ENCODE data around the gene SLC18A3. TPM values are rescaled to one million over a fixed set of nuclear protein-coding genes. Genes with fewer than 3 reads are reported as not detected.

SLC18A3 gene
- total RNA-seq, 1 experiment from 2014 or later: not detected

GRCh38 chr10:49624629-49625028 is 14.5 kb downstream of the SLC18A3 start:
- H4K20me1 ChIP-seq (ENCODE audit: insufficient read depth): no peaks in the 10 kb centered on the region
- no peak overlapping the region for H3K27ac ChIP-seq (ENCODE audit: low read depth, low read length)
- CTCF ChIA-PET: no interaction called here
- H3K4me1 ChIP-seq (ENCODE audit: control insufficient read depth in 1 of 2, insufficient read depth in 2 of 2, low read length in 2 of 2): no peaks in the 10 kb centered on the region
- H3K36me3 ChIP-seq (ENCODE audit: control insufficient read depth in 1 of 2, insufficient read depth in 2 of 2, low read length in 2 of 2): no peaks in the 10 kb centered on the region
- TF ChIP-seq SP1 (IDR thresholded peaks at IDR 0.05; ENCODE audit: low read depth) (no peak), CBX3 (IDR thresholded peaks at IDR 0.05; ENCODE audit: low read depth) (no peak), MAX (IDR thresholded peaks at IDR 0.05) (no peak), POLR2AphosphoS5 (IDR thresholded peaks at IDR 0.05; ENCODE audit: low read depth, low read length) (no peak)
- H3K79me2 ChIP-seq (ENCODE audit: insufficient read depth, low read length): no peaks in the 10 kb centered on the region
- no peak overlapping the region for H3K4me2 ChIP-seq (ENCODE audit: low read length)
- H3K9me3 ChIP-seq (ENCODE audit: control insufficient read depth in 1 of 2, insufficient read depth in 1 of 2, low read depth in 1 of 2, low read length in 2 of 2): no peaks in the 10 kb centered on the region
- H3K27me3 ChIP-seq (ENCODE audit: insufficient read depth, low read length): no peaks in the 10 kb centered on the region; the same call in 1 of the 2 replicates
- no peak overlapping the region for H2AFZ ChIP-seq (ENCODE audit: low read depth, low read length, poor library complexity, severe bottlenecking)
- RAD21 ChIA-PET (ENCODE audit: low non-redundant PET in 1 of 2, low total read pairs in 2 of 2, uncharacterized antibody in 2 of 2, unreplicated experiment in 2 of 2): no interaction called here
- DNase-seq (ENCODE audit: low read depth, low spot score): no peak
- ATAC-seq: no peak
- no peak overlapping the region for H3K9ac ChIP-seq (ENCODE audit: low read length)
- H3K4me3 ChIP-seq (replicated peaks in 1 of 2; ENCODE audit: low read depth in 1 of 2, low read length in 2 of 2): no peak overlapping the region
- POLR2A ChIA-PET: no interaction called here
- H3K9me2 ChIP-seq (ENCODE audit: insufficient read depth): no peaks in the 10 kb centered on the region
- no TSS peak for BruUV-seq (replicated peaks)
- intact Hi-C loops (cut with micrococcal nuclease): no loop called here

GRCh38 chr10:49625411-49625810 is 15.3 kb downstream of the SLC18A3 start:
- H3K9me2 ChIP-seq (ENCODE audit: insufficient read depth): no peaks in the 10 kb centered on the region
- ATAC-seq (no peak), DNase-seq (ENCODE audit: low read depth, low spot score) (no peak)
- H4K20me1 ChIP-seq (ENCODE audit: insufficient read depth): no peaks in the 10 kb centered on the region
- H3K36me3 ChIP-seq (ENCODE audit: control insufficient read depth in 1 of 2, insufficient read depth in 2 of 2, low read length in 2 of 2): no peaks in the 10 kb centered on the region
- H3K9ac ChIP-seq (ENCODE audit: low read length): no peak overlapping the region
- H3K27me3 ChIP-seq (ENCODE audit: insufficient read depth, low read length): no peaks in the 10 kb centered on the region
- H3K9me3 ChIP-seq (ENCODE audit: control insufficient read depth in 1 of 2, insufficient read depth in 1 of 2, low read depth in 1 of 2, low read length in 2 of 2): no peaks in the 10 kb centered on the region
- H3K4me1 ChIP-seq (ENCODE audit: control insufficient read depth in 1 of 2, insufficient read depth in 2 of 2, low read length in 2 of 2): no peaks in the 10 kb centered on the region
- H3K4me2 ChIP-seq (ENCODE audit: low read length): no peak overlapping the region
- TF ChIP-seq ZNF274 (IDR thresholded peaks at IDR 0.05; ENCODE audit: low read depth, low read length) (no peak), EZH2phosphoT487 (IDR thresholded peaks at IDR 0.05; ENCODE audit: borderline replicate concordance) (no peak), SP1 (IDR thresholded peaks at IDR 0.05; ENCODE audit: low read depth) (no peak), CEBPB (IDR thresholded peaks at IDR 0.05; ENCODE audit: low read depth) (no peak), REST (IDR thresholded peaks at IDR 0.05; ENCODE audit: low read depth) (no peak), ZBTB33 (IDR thresholded peaks at IDR 0.05; ENCODE audit: extremely low read depth, insufficient replicate concordance, low read length) (no peak), ELF1 (IDR thresholded peaks at IDR 0.05; ENCODE audit: borderline replicate concordance, low read depth) (no peak), CTCF (IDR thresholded peaks at IDR 0.05 in 2 of 3, conservative IDR thresholded peaks at IDR 0.05 in 1 of 3; ENCODE audit: borderline replicate concordance in 1 of 3, insufficient read depth in 1 of 3, low read depth in 2 of 3, low read length in 2 of 3) (no peak)
- H3K4me3 ChIP-seq (replicated peaks in 1 of 2; ENCODE audit: low read depth in 1 of 2, low read length in 2 of 2): no peak overlapping the region
- ChIA-PET CTCF (no interaction called here), POLR2A (no interaction called here), RAD21 (ENCODE audit: low non-redundant PET in 1 of 2, low total read pairs in 2 of 2, uncharacterized antibody in 2 of 2, unreplicated experiment in 2 of 2) (no interaction called here)
- BruUV-seq (replicated peaks): no TSS peak
- no peaks in the 10 kb centered on the region for H3K79me2 ChIP-seq (ENCODE audit: insufficient read depth, low read length)
- H3K27ac ChIP-seq (ENCODE audit: low read depth, low read length): no peak overlapping the region
- no peak overlapping the region for H2AFZ ChIP-seq (ENCODE audit: low read depth, low read length, poor library complexity, severe bottlenecking)
- intact Hi-C loops (cut with micrococcal nuclease): no loop called here

All from HCT116 (cell line).